Right ventricle myocardium superior (tissue), 1 donor: ENCODE data around the gene GAK. TPM values are rescaled to one million over a fixed set of nuclear protein-coding genes. Genes with fewer than 3 reads are reported as not detected.
A peak's percentile ranks its signal among the peaks of the same experiment; 100 is the strongest.

Experiments used
- ATAC-seq: fragments of 200-7000 bp; cut with Tn5 transposase; one replicate; pipeline ENCODE4 v1.9.1; 2020; ENCODE audit warnings: mild to moderate bottlenecking; ENCODE audit not compliant: poor library complexity
- DNase-seq: peaks from one replicate; pipeline ENCODE4 v3.0.0-alpha.2; 2020
- intact Hi-C: fragments of 100-400 bp; cut with DNase I; formaldehyde crosslinking; loops from one replicate; pipeline ENCODE4 v1.11.2; 2022
- total RNA-seq: library from RNA; stranded (reverse); fragmentation: NEBNext Ultra II Directional; extraction: Animal tissue kit (Norgen Biotek cat#: 25700); gene quantifications from one replicate; pipeline ENCODE4 v1.2.1, GENCODE V29; 2021
- donor health status: DM: no; HTN: yes; CAD: no; lungs with severe emphysema.

Gene GAK
- total RNA-seq, 1 donor from 2014 or later = 27.9 TPM

DNA sequence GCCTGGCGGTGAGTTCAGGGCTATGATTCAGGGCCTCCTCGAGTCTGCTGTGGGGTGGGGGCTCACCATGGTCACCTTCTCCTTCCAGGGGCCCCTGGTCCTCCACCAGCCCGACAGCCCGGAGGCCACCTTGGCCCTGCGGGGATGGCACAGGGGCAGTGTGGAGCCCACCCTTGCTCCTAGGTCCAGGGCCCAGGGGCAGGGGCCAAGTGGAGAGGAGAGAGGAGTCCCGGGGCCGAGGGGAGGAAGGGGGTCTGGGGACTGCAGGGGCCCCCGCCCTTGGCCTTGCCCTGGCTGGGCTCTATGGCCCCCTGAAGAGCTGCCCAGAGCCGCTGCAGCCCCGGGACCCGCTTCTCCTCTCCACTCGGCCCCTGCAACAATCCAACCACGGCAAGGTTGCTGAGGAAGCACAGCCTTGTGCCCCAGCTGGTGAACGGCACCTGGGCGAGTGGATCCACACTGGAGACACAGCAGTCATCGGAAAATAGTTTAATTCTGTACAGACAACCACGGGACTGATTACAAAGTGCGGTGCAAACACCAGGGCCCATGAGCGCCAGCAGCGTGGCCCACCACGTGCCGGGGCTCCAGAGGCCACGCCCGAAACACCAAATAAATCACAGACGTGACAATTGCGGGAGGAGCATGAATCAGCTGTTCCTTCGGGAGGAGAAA lies 83.2 kb downstream of the GAK start:
- DNase-seq (peak; percentile 13), ATAC-seq (no peak)
- intact Hi-C loops = no loop called here

DNA sequence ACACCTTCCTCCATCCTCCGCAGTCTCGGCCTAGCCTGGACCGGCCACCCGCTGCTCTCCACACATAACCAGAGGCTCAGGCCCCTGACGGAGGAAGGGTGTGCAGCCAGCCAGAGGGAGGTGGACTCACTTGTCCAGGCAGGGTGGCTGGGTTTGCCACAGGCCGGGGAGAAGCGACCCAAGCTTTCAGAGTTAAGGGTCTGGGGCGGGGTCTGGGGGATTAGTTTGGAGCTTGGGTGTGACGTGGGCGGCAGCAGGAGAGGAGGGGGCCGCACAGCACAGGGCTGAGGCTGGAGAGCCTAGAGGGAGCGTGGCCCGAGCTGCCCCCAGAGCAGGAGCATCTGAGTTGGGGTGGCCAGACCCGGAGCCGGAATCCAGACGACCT lies 83.8 kb downstream of the GAK start:
- intact Hi-C loops = no loop called here
- ATAC-seq (no peak), DNase-seq (peak; percentile 27)

DNA sequence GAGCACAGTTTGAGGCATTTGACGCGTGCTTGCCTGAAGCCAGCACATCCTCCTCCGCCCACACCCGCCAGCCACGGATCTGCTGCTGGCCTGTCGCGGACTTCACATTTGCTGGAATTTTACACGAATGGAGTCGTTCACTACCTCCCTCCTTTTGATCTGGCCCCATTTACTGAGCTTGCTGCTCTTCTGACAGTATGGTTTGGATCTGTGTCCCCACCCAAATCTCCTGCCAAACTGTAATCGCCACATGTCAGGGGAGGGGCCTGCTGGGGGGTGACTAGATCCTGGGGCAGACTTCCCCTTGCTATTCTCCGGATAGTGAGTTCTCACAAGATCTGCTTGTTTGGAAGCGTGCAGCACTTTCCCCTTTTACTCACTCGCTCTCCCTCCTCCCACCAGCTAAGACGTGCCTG lies 86.3 kb downstream of the GAK start:
- intact Hi-C loops = no loop called here
- peak; percentile 24 for DNase-seq

GRCh38 chr4:845233-845835 lies 86.8 kb downstream of the GAK start:
- intact Hi-C loops = no loop called here
- DNase-seq (peak; percentile 17), ATAC-seq (no peak)

More for the DNA sequence above, 86.3 kb downstream of the GAK start:
- ATAC-seq = no peak

DNA sequence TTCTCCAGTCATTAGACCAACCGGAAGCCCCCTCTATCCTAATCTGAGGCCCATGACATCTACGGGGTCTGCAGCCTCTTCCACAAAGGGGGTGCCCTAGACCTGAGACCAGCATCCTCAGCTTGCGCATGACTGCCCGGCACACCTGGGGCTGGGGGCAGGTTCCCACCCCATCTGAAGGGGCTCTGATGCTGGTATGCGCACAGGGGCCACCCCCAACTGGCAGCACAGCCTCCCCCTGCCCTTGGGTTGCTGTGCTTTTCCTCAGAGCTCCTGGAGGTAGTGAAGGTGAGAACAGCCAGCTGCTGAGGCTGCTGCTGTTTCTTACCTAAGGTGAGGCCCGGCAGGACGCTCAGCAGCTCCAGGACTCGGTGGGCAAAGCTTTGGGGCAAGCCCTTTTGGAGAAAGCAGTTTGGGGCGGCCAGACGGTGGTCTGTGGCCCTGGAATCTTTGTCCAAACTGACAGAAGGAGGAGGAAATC lies 87.3 kb downstream of the GAK start:
- intact Hi-C loops = no loop called here
- ATAC-seq (no peak), DNase-seq (peak; percentile 34)

GRCh38 chr4:839675-840443 lies 92.3 kb downstream of the GAK start:
- intact Hi-C loops = no loop called here
- ATAC-seq = no peak
- DNase-seq = no peak

DNA sequence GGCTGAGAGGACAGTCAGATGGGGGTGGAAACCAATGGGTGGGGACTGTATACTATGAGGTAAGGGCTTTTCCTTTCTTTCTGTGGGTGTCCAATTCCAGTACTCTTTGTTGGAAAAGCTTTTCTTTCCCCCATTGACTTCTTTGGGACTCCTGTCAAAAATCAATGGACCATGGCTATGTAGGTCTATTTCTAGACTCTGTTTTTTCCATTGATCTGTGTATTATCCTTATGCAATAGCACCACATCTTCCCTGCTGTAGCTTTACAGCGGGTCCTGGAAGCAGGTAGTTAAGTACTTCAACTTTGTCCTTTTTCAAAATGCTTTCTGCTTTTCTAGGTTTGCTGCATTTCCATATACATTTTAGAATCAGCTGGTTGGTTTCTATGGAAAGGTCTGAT lies 94.3 kb downstream of the GAK start:
- no peak for DNase-seq
- ATAC-seq = no peak
- intact Hi-C loops = no loop called here

GRCh38 chr4:836750-837301 lies 95.3 kb downstream of the GAK start:
- peak; percentile 31 for DNase-seq
- ATAC-seq = no peak
- intact Hi-C loops = no loop called here

- ATAC-seq = no peak
- DNase-seq = peak; percentile 34
- intact Hi-C loops = no loop called here
Observed at GRCh38 chr4:836003-836511, 96.1 kb downstream of the GAK start.

GRCh38 chr4:835148-836002 lies 96.7 kb downstream of the GAK start:
- ATAC-seq = peak; percentile 87
- DNase-seq = peak; percentile 76
- intact Hi-C loops = no loop called here

GRCh38 chr4:834368-835147 lies 97.6 kb downstream of the GAK start:
- intact Hi-C loops = no loop called here
- DNase-seq (peak; percentile 11), ATAC-seq (no peak)

GRCh38 chr4:833731-834367 lies 98.3 kb downstream of the GAK start:
- no peak for ATAC-seq
- peak; percentile 16 for DNase-seq
- intact Hi-C loops = no loop called here

GRCh38 chr4:833156-833555 lies 99.0 kb downstream of the GAK start:
- intact Hi-C loops = no loop called here
- DNase-seq (peak; percentile 26), ATAC-seq (no peak)

GRCh38 chr4:832536-832935 lies 99.6 kb downstream of the GAK start:
- peak; percentile 30 for DNase-seq
- intact Hi-C loops = no loop called here

DNA sequence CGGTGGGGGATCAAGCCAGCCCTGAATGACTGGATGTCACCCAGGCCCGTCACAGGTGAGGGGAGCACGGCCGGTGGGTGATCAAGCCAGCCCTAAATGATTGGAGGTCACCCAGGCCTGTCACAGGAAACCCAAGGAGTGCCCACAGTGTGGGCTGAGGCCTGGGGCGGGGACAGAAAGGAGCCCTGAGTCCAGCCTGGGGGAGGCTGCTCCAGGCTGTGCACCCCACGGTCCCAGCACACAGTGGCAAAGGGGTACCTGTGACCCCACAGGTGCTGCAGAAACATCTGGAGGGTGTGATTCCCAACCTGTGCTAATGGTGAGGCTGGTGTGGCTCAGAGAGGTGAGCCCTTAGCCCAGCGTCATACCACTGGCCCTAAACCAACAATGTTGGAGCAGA lies 100.0 kb downstream of the GAK start:
- intact Hi-C loops = no loop called here

More at GRCh38 chr4:832536-832935, 99.6 kb downstream of the GAK start:
- ATAC-seq = no peak

GRCh38 chr4:831483-831805 lies 100.7 kb downstream of the GAK start:
- ATAC-seq (no peak), DNase-seq (peak; percentile 13)
- intact Hi-C loops = no loop called here

More for the DNA sequence above, 100.0 kb downstream of the GAK start:
- DNase-seq (peak; percentile 2), ATAC-seq (no peak)
